DOHH2 (cell line): Measurements from ENCODE around the gene TNS1.

Experiments used
- H3F3A ChIP-seq: fragments of 200-600 bp; sonication (generic), shearing (Covaris generic); 2 replicates; pipeline ENCODE4 v1.6.0; 2016; ENCODE audit warnings: antibody characterized with exemption, mild to moderate bottlenecking; ENCODE audit not compliant: control insufficient read depth, insufficient read depth
- H3K27ac ChIP-seq: fragments of 200-600 bp; sonication (generic); 2 replicates; pipeline ENCODE4 v1.5.1; 2014; ENCODE audit warnings: low read depth, mild to moderate bottlenecking, low read length, moderate library complexity
- H3K27me3 ChIP-seq: fragments of 200-600 bp; sonication (generic); 2 replicates; pipeline ENCODE4 v1.6.1; 2014; ENCODE audit warnings: mild to moderate bottlenecking, low read length, mixed read lengths; ENCODE audit not compliant: control insufficient read depth
- H3K36me3 ChIP-seq: fragments of 200-600 bp; sonication (generic); 2 replicates; pipeline ENCODE4 v1.6.1; 2014; ENCODE audit warnings: mild to moderate bottlenecking, low read length, moderate library complexity, mixed read lengths; ENCODE audit not compliant: control insufficient read depth
- H3K4me1 ChIP-seq: fragments of 200-600 bp; sonication (generic); 2 replicates; pipeline ENCODE4 v1.6.1; 2014; ENCODE audit warnings: mild to moderate bottlenecking, low read length, mixed read lengths; ENCODE audit not compliant: control insufficient read depth
- H3K4me2 ChIP-seq: fragments of 200-600 bp; sonication (generic); 2 replicates; pipeline ENCODE4 v1.6.0; 2014; ENCODE audit warnings: mild to moderate bottlenecking, low read length, moderate library complexity
- H3K4me3 ChIP-seq: fragments of 200-600 bp; sonication (generic); 2 replicates; pipeline ENCODE4 v1.5.1; 2014; ENCODE audit warnings: mild to moderate bottlenecking, low read length, mixed read lengths
- H3K79me2 ChIP-seq: fragments of 200-600 bp; sonication (generic); 2 replicates; pipeline ENCODE4 v1.6.1; 2014; ENCODE audit warnings: mild to moderate bottlenecking, low read length, mixed read lengths; ENCODE audit not compliant: control insufficient read depth
- H3K9me2 ChIP-seq: fragments of 200-600 bp; sonication (generic); replicated peaks from 2 replicates; pipeline ENCODE4 v1.6.1; 2014; ENCODE audit warnings: mild to moderate bottlenecking, low read length, mixed read lengths; ENCODE audit not compliant: control insufficient read depth
- H3K9me3 ChIP-seq: fragments of 200-600 bp; sonication (generic); 2 replicates; pipeline ENCODE4 v1.6.1; 2014; ENCODE audit warnings: antibody characterized with exemption, low read length, mixed read lengths; ENCODE audit not compliant: control insufficient read depth, insufficient read depth
- H4K20me1 ChIP-seq: fragments of 200-600 bp; sonication (generic); 2 replicates; pipeline ENCODE4 v1.6.0; 2014; ENCODE audit warnings: low read depth, mild to moderate bottlenecking, antibody characterized with exemption, low read length, moderate library complexity; ENCODE audit not compliant: control insufficient read depth, insufficient read depth
- EZH2phosphoT487 ChIP-seq: fragments of 200-600 bp; sonication (generic); IDR thresholded peaks from 2 replicates; pipeline ENCODE4 v1.6.1; 2017; ENCODE audit warnings: borderline replicate concordance, mild to moderate bottlenecking, antibody characterized with exemption, low read length, moderate library complexity, mixed read lengths
- TF ChIP-seq, protein P1 (sequence below): fragments of 200-600 bp; sonication (generic); IDR thresholded peaks from one replicate; pipeline ENCODE4 v1.5.1; 2014; ENCODE audit warnings: antibody characterized with exemption, mild to moderate bottlenecking, low read depth, low read length; ENCODE audit not compliant: poor library complexity, severe bottlenecking

TNS1 gene

DNA sequence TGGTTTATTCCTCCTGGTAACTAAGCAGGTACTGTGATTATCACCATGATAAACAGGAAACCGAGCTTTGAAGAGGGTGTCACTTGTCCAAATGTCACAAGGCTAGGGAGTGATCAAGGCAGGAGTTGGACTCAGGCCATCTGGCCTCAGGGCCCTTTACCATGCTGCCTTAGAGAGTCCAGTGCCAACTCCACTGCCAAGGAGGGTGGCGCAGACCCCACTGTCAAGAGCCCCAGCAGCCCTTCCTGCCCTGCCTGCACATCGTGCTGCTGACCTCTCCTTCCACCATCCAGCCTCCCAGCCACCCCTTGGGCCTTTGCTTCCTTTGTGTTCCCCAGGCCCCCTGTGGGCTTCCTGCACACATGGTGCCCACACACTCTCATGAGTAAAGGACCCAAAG is 48.3 kb downstream of the TNS1 start:
- TF ChIP-seq EZH2phosphoT487, result no peak
- TF ChIP-seq, protein P1, sequence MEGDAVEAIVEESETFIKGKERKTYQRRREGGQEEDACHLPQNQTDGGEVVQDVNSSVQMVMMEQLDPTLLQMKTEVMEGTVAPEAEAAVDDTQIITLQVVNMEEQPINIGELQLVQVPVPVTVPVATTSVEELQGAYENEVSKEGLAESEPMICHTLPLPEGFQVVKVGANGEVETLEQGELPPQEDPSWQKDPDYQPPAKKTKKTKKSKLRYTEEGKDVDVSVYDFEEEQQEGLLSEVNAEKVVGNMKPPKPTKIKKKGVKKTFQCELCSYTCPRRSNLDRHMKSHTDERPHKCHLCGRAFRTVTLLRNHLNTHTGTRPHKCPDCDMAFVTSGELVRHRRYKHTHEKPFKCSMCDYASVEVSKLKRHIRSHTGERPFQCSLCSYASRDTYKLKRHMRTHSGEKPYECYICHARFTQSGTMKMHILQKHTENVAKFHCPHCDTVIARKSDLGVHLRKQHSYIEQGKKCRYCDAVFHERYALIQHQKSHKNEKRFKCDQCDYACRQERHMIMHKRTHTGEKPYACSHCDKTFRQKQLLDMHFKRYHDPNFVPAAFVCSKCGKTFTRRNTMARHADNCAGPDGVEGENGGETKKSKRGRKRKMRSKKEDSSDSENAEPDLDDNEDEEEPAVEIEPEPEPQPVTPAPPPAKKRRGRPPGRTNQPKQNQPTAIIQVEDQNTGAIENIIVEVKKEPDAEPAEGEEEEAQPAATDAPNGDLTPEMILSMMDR, result no peak
- Histone ChIP-seq H3K27me3 (peaks cover 3% of the 10 kb centered on the region; the same call in 1 of the 2 replicates), H3K36me3 (no peaks in the 10 kb centered on the region), H4K20me1 (no peaks in the 10 kb centered on the region), H3K4me3 (no peak overlapping the region), H3K9me3 (no peaks in the 10 kb centered on the region), H3K4me2 (no peak overlapping the region), H3K4me1 (no peaks in the 10 kb centered on the region), H3F3A (no peaks in the 10 kb centered on the region), H3K9me2 (no peaks in the 10 kb centered on the region), H3K79me2 (no peaks in the 10 kb centered on the region), H3K27ac (no peak overlapping the region)

- Histone ChIP-seq H4K20me1 (no peaks in the 10 kb centered on the region), H3K36me3 (no peaks in the 10 kb centered on the region), H3K27ac (no peak overlapping the region), H3K9me3 (no peaks in the 10 kb centered on the region), H3K4me1 (no peaks in the 10 kb centered on the region), H3K27me3 (peaks cover 3% of the 10 kb centered on the region; the same call in 1 of the 2 replicates), H3K4me3 (no peak overlapping the region), H3K79me2 (no peaks in the 10 kb centered on the region), H3F3A (no peaks in the 10 kb centered on the region), H3K9me2 (no peaks in the 10 kb centered on the region), H3K4me2 (no peak overlapping the region)
- TF ChIP-seq, protein P1, result no peak
- no peak for TF ChIP-seq EZH2phosphoT487
These were observed 48.7 kb downstream of the TNS1 start for GRCh38 chr2:217954051-217954450.

DNA sequence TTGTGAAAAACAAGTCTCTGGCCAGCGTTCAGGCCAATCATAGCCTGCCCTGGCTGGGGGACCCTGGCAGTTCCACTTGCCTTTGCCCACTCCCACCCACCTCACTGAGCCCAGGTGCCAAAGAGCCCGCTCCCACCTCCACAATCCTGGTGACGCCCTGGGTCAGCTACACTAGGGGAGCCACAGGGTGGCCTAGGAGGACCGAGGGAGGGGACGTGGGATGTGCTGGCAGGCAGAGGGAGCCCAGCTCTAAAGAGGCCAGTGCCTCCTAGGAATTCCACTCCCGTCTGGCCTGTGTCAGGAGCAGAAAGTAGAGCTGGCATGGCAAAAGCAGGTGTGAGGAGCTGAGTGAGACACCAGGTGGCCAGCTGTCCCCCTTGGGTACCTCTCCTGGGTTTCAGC is 49.3 kb downstream of the TNS1 start:
- H3K9me2 ChIP-seq, result no peaks in the 10 kb centered on the region
- TF ChIP-seq EZH2phosphoT487, result no peak
- TF ChIP-seq, protein P1, result no peak
- H3F3A ChIP-seq, result no peaks in the 10 kb centered on the region
- no peaks in the 10 kb centered on the region for H3K79me2 ChIP-seq
- no peak overlapping the region for H3K4me2 ChIP-seq
- no peak overlapping the region for H3K4me3 ChIP-seq
- no peaks in the 10 kb centered on the region for H3K36me3 ChIP-seq
- peaks cover 6% of the 10 kb centered on the region for H3K27me3 ChIP-seq
- H4K20me1 ChIP-seq, result no peaks in the 10 kb centered on the region
- H3K9me3 ChIP-seq, result no peaks in the 10 kb centered on the region
- no peak overlapping the region for H3K27ac ChIP-seq
- H3K4me1 ChIP-seq, result no peaks in the 10 kb centered on the region
